GM23248 (cell line): ENCODE results near the gene BBIP1. TPM values are rescaled to one million over a fixed set of nuclear protein-coding genes. Genes with fewer than 3 reads are reported as not detected.
"Not testable (repeated sequence)": the region's sequence is repeated elsewhere in the genome, so short reads cannot be mapped to it uniquely, and the experiment has no call there.

ENCODE experiments used
- DNase-seq: peaks from one replicate; pipeline ENCODE4 v3.0.0-alpha.2; 2015
- H2AFZ ChIP-seq: fragments of 200-600 bp; sonication (generic); 2 replicates; pipeline ENCODE4 v1.6.1; 2016; ENCODE audit warnings: antibody characterized with exemption
- H3F3A ChIP-seq: fragments of 200-600 bp; sonication (generic); 2 replicates; pipeline ENCODE4 v1.6.1; 2016; ENCODE audit warnings: mild to moderate bottlenecking, antibody characterized with exemption, mixed run types; ENCODE audit not compliant: insufficient read depth
- H3K27ac ChIP-seq: fragments of 200-600 bp; sonication (generic); 2 replicates; pipeline ENCODE4 v1.5.1; 2016; ENCODE audit warnings: mild to moderate bottlenecking
- H3K27me3 ChIP-seq: fragments of 200-600 bp; sonication (generic); replicated peaks from 2 replicates; pipeline ENCODE4 v1.6.1; 2016; ENCODE audit warnings: mild to moderate bottlenecking; ENCODE audit not compliant: insufficient read depth
- H3K36me3 ChIP-seq: fragments of 200-600 bp; sonication (generic); 2 replicates; pipeline ENCODE4 v1.6.1; 2016; ENCODE audit warnings: low read depth, mild to moderate bottlenecking
- H3K4me1 ChIP-seq: fragments of 200-600 bp; sonication (generic); 2 replicates; pipeline ENCODE4 v1.6.1; 2016; ENCODE audit warnings: mild to moderate bottlenecking; ENCODE audit not compliant: insufficient read depth
- H3K4me2 ChIP-seq: fragments of 200-600 bp; sonication (generic); one replicate; pipeline ENCODE4 v1.6.1; 2016; ENCODE audit warnings: mild to moderate bottlenecking; ENCODE audit not compliant: unreplicated experiment
- H3K4me3 ChIP-seq: fragments of 200-600 bp; sonication (generic); 2 replicates; pipeline ENCODE4 v1.5.1; 2016; ENCODE audit warnings: mild to moderate bottlenecking
- H3K79me2 ChIP-seq: fragments of 200-600 bp; sonication (generic); 2 replicates; pipeline ENCODE4 v1.6.1; 2016; ENCODE audit warnings: mild to moderate bottlenecking; ENCODE audit not compliant: insufficient read depth
- H3K9ac ChIP-seq: fragments of 200-600 bp; sonication (generic); 2 replicates; pipeline ENCODE4 v1.6.1; 2016; ENCODE audit warnings: mild to moderate bottlenecking
- H3K9me2 ChIP-seq: fragments of 200-600 bp; sonication (generic); 2 replicates; pipeline ENCODE4 v1.6.1; 2016; ENCODE audit warnings: mixed run types, mild to moderate bottlenecking, moderate library complexity; ENCODE audit not compliant: insufficient read depth
- H3K9me3 ChIP-seq: fragments of 200-600 bp; sonication (generic); one replicate; pipeline ENCODE4 v1.6.1; 2017; ENCODE audit warnings: low read depth
- H4K20me1 ChIP-seq: fragments of 200-600 bp; sonication (generic); 2 replicates; pipeline ENCODE4 v1.6.0; 2016; ENCODE audit not compliant: insufficient read depth
- EZH2 ChIP-seq: fragments of 200-600 bp; sonication (generic); IDR thresholded peaks from 2 replicates; pipeline ENCODE4 v1.6.1; 2018; ENCODE audit warnings: antibody characterized with exemption, mild to moderate bottlenecking; ENCODE audit not compliant: insufficient read depth, poor library complexity, severe bottlenecking
- EZH2phosphoT487 ChIP-seq: fragments of 200-600 bp; sonication (generic); IDR thresholded peaks from 2 replicates; pipeline ENCODE4 v1.6.1; 2018; ENCODE audit warnings: antibody characterized with exemption, moderate library complexity, mild to moderate bottlenecking, low read depth; ENCODE audit not compliant: insufficient read depth
- WGBS, 2 experiments: methylation state at CpG; one replicate each; pipeline ENCODE4 v1.1.6; 2015 to 2017; ENCODE audit warnings: low lambda C conversion rate in 2 of 2, low coverage in 1 of 2; ENCODE audit errors: missing lambda C conversion rate in 2 of 2; 5-methylcytosine and 5-hydroxymethylcytosine counted together
- in situ Hi-C: fragments of 300-500 bp; cut with MboI; formaldehyde crosslinking; loops from 2 replicates; pipeline ENCODE4 v1.15.0; 2020
- polyA plus RNA-seq: library from polyadenylated mRNA; unstranded; fragments of >200 nt; fragmentation: Nextera tagmentation; extraction: Ambion mirVana; gene quantifications from 2 replicates; pipeline ENCODE4 v1.2.1, GENCODE V29; 2016
- total RNA-seq: library from RNA; depleted of rRNA; stranded (reverse); fragments of >200 nt; shearing (Covaris generic); gene quantifications from 2 replicates; pipeline ENCODE4 v1.2.3, GENCODE V29; 2014

Gene BBIP1
- total and polyA plus RNA-seq, 2 experiments from 2014 or later: 17.3 to 44.4 TPM

DNA sequence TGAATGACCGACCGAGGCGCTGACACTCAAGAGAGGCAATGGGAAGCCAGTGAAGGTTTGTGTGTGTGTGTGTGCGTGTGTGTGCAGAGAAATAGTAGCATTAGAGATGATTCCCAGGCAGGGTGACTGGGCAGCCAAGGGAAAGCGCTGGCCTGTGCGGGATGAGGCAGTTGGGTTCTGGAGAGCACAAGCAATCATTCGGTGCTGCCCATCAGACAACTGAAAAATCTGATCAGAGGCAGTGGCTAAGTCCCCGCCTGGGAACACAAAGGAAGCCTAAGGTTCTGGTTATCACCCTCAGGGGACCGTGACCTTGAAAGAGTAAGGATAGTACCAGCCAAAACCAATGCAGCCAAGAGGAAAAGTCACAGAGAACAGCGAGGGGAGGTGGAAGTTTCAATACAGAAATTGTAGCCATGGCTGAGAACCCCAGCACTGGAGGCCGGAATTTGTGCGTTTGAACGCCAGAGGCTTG lies 48.1 kb downstream of the BBIP1 start:
- peaks cover 14% of the 10 kb centered on the region for H3F3A ChIP-seq

DNA sequence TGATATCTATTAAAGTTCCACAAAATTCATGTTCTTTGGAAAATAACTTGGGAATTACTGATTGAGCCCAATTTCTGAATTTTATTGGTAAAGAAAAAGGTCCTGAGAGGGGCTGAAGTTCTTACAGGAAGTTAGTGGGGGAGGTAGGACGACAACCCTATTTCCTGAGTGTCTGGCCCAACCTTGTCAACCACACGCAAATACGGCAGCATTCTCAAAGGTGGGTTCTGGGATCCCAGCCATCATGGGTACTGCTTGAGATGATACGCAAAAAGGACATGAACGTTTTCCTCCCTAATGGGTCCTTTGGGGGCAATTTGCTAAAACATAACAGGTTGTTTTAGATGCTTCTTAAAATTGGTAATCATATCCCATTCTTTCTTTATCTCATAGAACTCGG lies 50.0 kb downstream of the BBIP1 start:
- H3K36me3 ChIP-seq: no peaks in the 10 kb centered on the region
- no peaks in the 10 kb centered on the region for H3K27me3 ChIP-seq
- in situ Hi-C loops: no loop called here
- 91 to 93% methylated on average over 6 of the region's 6 CpGs for WGBS, 2 experiments
- DNase-seq: no peak
- H3K27ac ChIP-seq: no peak overlapping the region
- H3K9me2 ChIP-seq: no peaks in the 10 kb centered on the region
- H3K9ac ChIP-seq: no peak overlapping the region
- no peak overlapping the region for H3K4me3 ChIP-seq
- no peak for TF ChIP-seq EZH2phosphoT487
- no peaks in the 10 kb centered on the region for H3K9me3 ChIP-seq
- H3K4me2 ChIP-seq: no peak overlapping the region
- H3K79me2 ChIP-seq: peaks cover 20% of the 10 kb centered on the region
- no peaks in the 10 kb centered on the region for H4K20me1 ChIP-seq
- no peak overlapping the region for H2AFZ ChIP-seq
- H3F3A ChIP-seq: peaks cover 28% of the 10 kb centered on the region
- peaks cover 40% of the 10 kb centered on the region for H3K4me1 ChIP-seq

More for the DNA sequence above, 48.1 kb downstream of the BBIP1 start:
- peak overlapping the region; percentile 95 for H3K4me3 ChIP-seq
- DNase-seq: peak; percentile 74
- H3K9me2 ChIP-seq: no peaks in the 10 kb centered on the region
- peak overlapping the region; percentile 84 for H2AFZ ChIP-seq
- H3K27ac ChIP-seq: peak overlapping the region; percentile 77
- 9 to 14% methylated on average over 13 of the region's 13 CpGs for WGBS, 2 experiments
- in situ Hi-C loops: no loop called here
- no peaks in the 10 kb centered on the region for H4K20me1 ChIP-seq
- TF ChIP-seq EZH2 (no peak), EZH2phosphoT487 (no peak)
- H3K36me3 ChIP-seq: no peaks in the 10 kb centered on the region
- peak overlapping the region; percentile 88 for H3K9ac ChIP-seq
- peak overlapping the region; percentile 90 for H3K4me2 ChIP-seq
- peaks cover 36% of the 10 kb centered on the region for H3K4me1 ChIP-seq
- no peaks in the 10 kb centered on the region for H3K27me3 ChIP-seq
- H3K9me3 ChIP-seq: no peaks in the 10 kb centered on the region
- peaks cover 39% of the 10 kb centered on the region for H3K79me2 ChIP-seq

- TF ChIP-seq EZH2: no peak
- TF ChIP-seq EZH2phosphoT487: no peak
- 0 out of 2 replicates have a peak overlapping the region, but pooled peaks have one; percentile 7 for H2AFZ ChIP-seq
- no peak overlapping the region for H3K27ac ChIP-seq
- no peak overlapping the region for H3K9ac ChIP-seq
- in situ Hi-C loops: no loop called here
- H3F3A ChIP-seq: peaks cover 28% of the 10 kb centered on the region
- DNase-seq: peak; percentile 30
- H3K36me3 ChIP-seq: no peaks in the 10 kb centered on the region
- H3K79me2 ChIP-seq: peaks cover 9% of the 10 kb centered on the region
- H3K4me3 ChIP-seq: no peak overlapping the region
- H4K20me1 ChIP-seq: no peaks in the 10 kb centered on the region
- peaks cover 37% of the 10 kb centered on the region for H3K4me1 ChIP-seq
- no peaks in the 10 kb centered on the region for H3K27me3 ChIP-seq
- no peak overlapping the region for H3K4me2 ChIP-seq
- WGBS, 2 experiments: 84 to 89% methylated on average over 4 of the region's 4 CpGs
- H3K9me2 ChIP-seq: no peaks in the 10 kb centered on the region
- H3K9me3 ChIP-seq: no peaks in the 10 kb centered on the region
Measured at GRCh38 chr10:110867807-110868465, 51.0 kb downstream of the BBIP1 start.

DNA sequence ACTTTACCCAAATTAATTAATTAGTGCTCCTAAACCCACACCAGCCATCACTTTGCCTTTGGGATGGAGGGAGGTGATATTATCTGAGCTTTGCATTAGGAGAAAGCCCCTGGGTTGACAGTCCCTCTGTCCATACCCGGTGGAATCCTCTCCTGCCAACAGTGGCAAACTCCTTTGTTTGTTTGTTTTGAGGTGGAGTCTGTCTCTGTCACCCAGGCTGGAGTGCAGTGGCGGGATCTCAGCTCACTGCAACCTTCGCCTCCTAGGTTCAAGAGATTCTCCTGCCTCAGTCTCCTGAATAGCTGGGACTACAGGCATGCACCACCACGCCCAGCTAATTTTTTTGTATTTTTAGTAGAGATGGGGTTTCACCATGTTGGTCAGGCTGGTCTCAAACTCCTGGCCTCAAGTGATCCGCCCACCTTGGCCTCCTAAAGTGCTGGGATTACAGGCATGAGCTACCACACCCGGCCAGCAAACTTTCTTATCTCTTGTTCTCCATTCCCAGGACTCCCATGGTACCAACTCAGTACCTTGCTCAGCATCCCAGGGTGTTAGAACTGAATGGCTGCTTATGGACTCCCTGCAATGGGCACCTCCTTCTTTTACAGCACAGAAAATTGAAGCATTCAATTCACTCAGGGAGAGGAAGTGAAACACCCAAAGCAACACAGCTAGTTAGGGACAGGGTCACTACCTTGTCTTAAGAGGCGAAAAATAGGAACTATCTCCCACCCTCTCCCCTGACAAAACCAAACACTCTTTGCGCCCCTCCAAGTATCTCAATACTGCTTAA lies 51.8 kb downstream of the BBIP1 start:
- in situ Hi-C loops, DNase-seq, H3K9me2 ChIP-seq, H4K20me1 ChIP-seq, H3K4me3 ChIP-seq, H3K9ac ChIP-seq, H3K9me3 ChIP-seq, H3K79me2 ChIP-seq, H3K27me3 ChIP-seq, H3K36me3 ChIP-seq, H3K4me2 ChIP-seq, H3K27ac ChIP-seq: not testable (repeated sequence)
- Histone ChIP-seq H2AFZ (0 out of 2 replicates have a peak overlapping the region, but pooled peaks have one; percentile 7), H3F3A (peaks cover 28% of the 10 kb centered on the region), H3K4me1 (peaks cover 37% of the 10 kb centered on the region)
- WGBS, 2 experiments: 88 to 94% methylated on average over 8 of the region's 8 CpGs
